Ovary (tissue), 3 donors: Measurements from ENCODE around the gene FAM131C.

Source experiments
- CTCF ChIP-seq, 3 donors: fragments of 450-650 bp in 2 of 3; fragments of 200-600 bp in 1 of 3; IDR thresholded peaks; one replicate each; pipeline versions ENCODE4 v1.5.1 to v1.8.0; 2016 to 2022; ENCODE audit warnings: antibody characterized with exemption in 3 of 3, mild to moderate bottlenecking in 1 of 3
- EP300 ChIP-seq: sonication (generic); formaldehyde crosslinking; IDR thresholded peaks from one replicate; pipeline ENCODE4 v1.6.1; 2017; ENCODE audit warnings: antibody characterized with exemption
- POLR2A ChIP-seq: fragments of 450-650 bp; IDR thresholded peaks from one replicate; pipeline ENCODE4 v1.6.1; 2017; ENCODE audit warnings: antibody characterized with exemption, mild to moderate bottlenecking, moderate library complexity
- donor health status: DM: no; HTN: no; CAD: no.

- TF ChIP-seq POLR2A (no peak), CTCF (IDR thresholded peaks at IDR 0.05) (no peak), EP300 (no peak)
Measured at GRCh38 chr1:16020325-16020724, 53.1 kb downstream of the FAM131C start.
